CD4-positive, alpha-beta T cell treated with Interleukin-12 subunit alpha and Interleukin-12 subunit beta, for 1 hour (primary cell): ENCODE results near the gene FOXN4.

Experiments used
- DNase-seq: peaks from one replicate; pipeline ENCODE4 v3.0.0-alpha.2; 2020

FOXN4 gene

GRCh38 chr12:109256011-109256410, 53.1 kb downstream of the FOXN4 start:
- DNase-seq = no peak

- no peak for DNase-seq
Observed at GRCh38 chr12:109255377-109255776, 53.7 kb downstream of the FOXN4 start.

GRCh38 chr12:109253913-109254544, 55.1 kb downstream of the FOXN4 start:
- no peak for DNase-seq

GRCh38 chr12:109252799-109253198, 56.3 kb downstream of the FOXN4 start:
- no peak for DNase-seq

- DNase-seq = no peak
Observed at GRCh38 chr12:109250523-109250922, 58.6 kb downstream of the FOXN4 start.

GRCh38 chr12:109247831-109248654, 61.0 kb downstream of the FOXN4 start:
- DNase-seq = no peak

- no peak for DNase-seq
Observed at GRCh38 chr12:109246221-109246620, 62.9 kb downstream of the FOXN4 start.

GRCh38 chr12:109244073-109244472, 65.0 kb downstream of the FOXN4 start:
- no peak for DNase-seq

GRCh38 chr12:109241936-109242335, 67.1 kb downstream of the FOXN4 start:
- no peak for DNase-seq

- no peak for DNase-seq
Observed at GRCh38 chr12:109240365-109240764, 68.7 kb downstream of the FOXN4 start.

- no peak for DNase-seq
Observed at GRCh38 chr12:109239691-109240090, 69.4 kb downstream of the FOXN4 start.

GRCh38 chr12:109239179-109239578, 69.9 kb downstream of the FOXN4 start:
- DNase-seq = no peak

- no peak for DNase-seq
Observed at GRCh38 chr12:109236257-109236656, 72.8 kb downstream of the FOXN4 start.

GRCh38 chr12:109234012-109234411, 75.1 kb downstream of the FOXN4 start:
- no peak for DNase-seq

- no peak for DNase-seq
Observed at GRCh38 chr12:109232731-109233130, 76.4 kb downstream of the FOXN4 start.

- no peak for DNase-seq
Observed at GRCh38 chr12:109230193-109230592, 78.9 kb downstream of the FOXN4 start.

GRCh38 chr12:109228664-109229063, 80.4 kb downstream of the FOXN4 start:
- no peak for DNase-seq
